BJ (cell line): Measurements from ENCODE around the gene LRRC49. TPM values are rescaled to one million over a fixed set of nuclear protein-coding genes. Genes with fewer than 3 reads are reported as not detected.

Experiments
- CTCF ChIA-PET: fragments of 350-600 bp; formaldehyde crosslinking; extraction: SDS; loops from one replicate; lab custom pipeline; 2021; ENCODE audit warnings: antibody characterized with exemption, inconsistent platforms; lab: Yijun Ruan, JAX
- POLR2A ChIA-PET: fragments of 300-600 bp; sonication (Branson Sonifier 250); formaldehyde crosslinking; extraction: SDS; loops from one replicate; lab custom pipeline; 2021; ENCODE audit warnings: antibody characterized with exemption; lab: Charles Lee
- DNase-seq: peaks from one replicate; pipeline ENCODE4 v3.0.0-alpha.2; 2011; ENCODE audit warnings: low read depth
- H3K27me3 ChIP-seq: 2 replicates; pipeline ENCODE4 v1.6.0; 2011; ENCODE audit warnings: low read length; ENCODE audit not compliant: control insufficient read depth, insufficient read depth
- H3K36me3 ChIP-seq: 2 replicates; pipeline ENCODE4 v1.5.1; 2011; ENCODE audit warnings: low read length; ENCODE audit not compliant: control insufficient read depth, insufficient read depth
- H3K4me3 ChIP-seq: 2 replicates; pipeline ENCODE4 v1.5.1; 2011; ENCODE audit warnings: low read depth, mild to moderate bottlenecking, control low read depth, low read length
- CTCF ChIP-seq: IDR thresholded peaks from 2 replicates; pipeline ENCODE4 v1.5.1; 2011; ENCODE audit warnings: low read depth, mild to moderate bottlenecking, control low read depth, inconsistent platforms, low read length, moderate library complexity; ENCODE audit not compliant: insufficient read depth
- polyA minus RNA-seq: library from RNA; depleted of rRNA, polyadenylated mRNA; stranded (reverse); fragments of >200 nt; gene quantifications from 2 replicates; pipeline ENCODE4 v1.2.3, GENCODE V29; 2011; rRNA and poly(A)+ RNA removed
- polyA plus RNA-seq: library from polyadenylated mRNA; depleted of rRNA; stranded (reverse); fragments of >200 nt; gene quantifications from 2 replicates; pipeline ENCODE4 v1.2.3, GENCODE V29; 2011; rRNA removed

Gene LRRC49, protein sequence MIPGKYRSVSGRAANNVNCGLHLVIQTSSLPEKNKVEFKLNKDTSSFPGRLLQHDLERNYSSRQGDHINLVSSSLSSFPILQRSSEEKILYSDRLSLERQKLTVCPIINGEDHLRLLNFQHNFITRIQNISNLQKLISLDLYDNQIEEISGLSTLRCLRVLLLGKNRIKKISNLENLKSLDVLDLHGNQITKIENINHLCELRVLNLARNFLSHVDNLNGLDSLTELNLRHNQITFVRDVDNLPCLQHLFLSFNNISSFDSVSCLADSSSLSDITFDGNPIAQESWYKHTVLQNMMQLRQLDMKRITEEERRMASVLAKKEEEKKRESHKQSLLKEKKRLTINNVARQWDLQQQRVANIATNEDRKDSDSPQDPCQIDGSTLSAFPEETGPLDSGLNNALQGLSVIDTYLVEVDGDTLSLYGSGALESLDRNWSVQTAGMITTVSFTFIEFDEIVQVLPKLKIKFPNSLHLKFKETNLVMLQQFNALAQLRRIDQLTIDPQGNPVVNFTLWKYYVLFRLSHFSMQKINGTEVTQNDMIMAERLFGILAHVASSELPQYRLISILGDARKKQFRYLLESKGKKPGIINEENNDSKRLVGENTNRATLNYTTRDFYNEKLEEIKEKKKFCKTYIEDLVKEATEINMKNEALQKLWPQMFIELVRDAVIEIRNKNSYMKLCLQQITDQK
- polyA plus RNA-seq (6.2 and 8.6 TPM in 2 replicates), polyA minus RNA-seq (9.9 and 13.6 TPM in 2 replicates)

GRCh38 chr15:70892002-70892911 lies at the start of gene LRRC49, which contains the start of gene THAP10:
Gene LRRC49 (plus strand): TSS chr15:70892826. CDS start chr15:70892895, 69 bp downstream.
Gene THAP10 (minus strand): TSS chr15:70892433. CDS start chr15:70892272, 161 bp downstream.
- Histone ChIP-seq H3K27me3 (no peaks in the 10 kb centered on the region), H3K36me3 (no peaks in the 10 kb centered on the region), H3K4me3 (peak within 1 kb of the TSS; percentile 81)
- no peak for TF ChIP-seq CTCF
- DNase-seq = peak; percentile 93
- CTCF ChIA-PET = interaction anchor here (1.0 to 2.4 kb wide), 9 partner anchors 11 to 548 kb away, joined by 3 to 11 read pairs (median 3); no protein-coding TSS in a partner anchor
- POLR2A ChIA-PET = no interaction called here

DNA sequence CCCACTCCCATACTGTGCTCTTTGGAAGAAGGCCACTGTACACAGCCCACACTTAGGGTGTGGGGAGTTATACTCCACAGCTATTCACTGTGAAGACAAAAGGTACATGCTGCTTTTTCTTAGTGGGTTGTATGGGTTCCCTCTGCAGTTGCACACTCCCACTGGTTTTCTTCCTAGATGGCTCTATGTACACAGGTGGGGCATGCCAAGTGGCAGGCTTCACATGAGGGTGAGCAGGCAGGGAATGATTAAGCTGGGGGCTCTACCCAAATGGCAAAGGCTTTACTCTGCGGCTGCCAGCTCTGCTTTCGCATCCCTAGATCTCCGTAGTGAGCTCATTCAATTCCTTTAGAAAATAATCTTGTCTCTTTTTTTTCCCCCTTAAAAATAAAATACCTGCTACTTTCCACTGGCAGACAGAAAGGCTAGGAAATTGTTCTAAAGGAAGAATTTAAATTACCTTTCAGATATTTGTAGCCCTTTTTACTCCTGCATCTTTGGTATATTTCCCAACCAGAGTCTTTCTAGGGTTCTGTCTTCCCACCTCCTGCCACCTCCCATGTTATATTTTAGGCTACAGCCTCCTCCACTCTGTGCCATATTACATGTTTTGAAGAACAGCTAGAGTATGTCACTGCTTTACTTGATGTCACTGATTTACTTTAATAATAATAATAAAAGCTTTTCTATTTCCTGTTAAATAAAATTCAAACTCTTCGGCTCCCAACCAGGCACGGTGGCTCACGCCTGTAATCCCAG lies 46.8 kb upstream of the LRRC49 start:
- Histone ChIP-seq H3K27me3 (no peaks in the 10 kb centered on the region), H3K4me3 (no peak overlapping the region), H3K36me3 (peaks cover 6% of the 10 kb centered on the region)
- no peak for DNase-seq
- ChIA-PET POLR2A (no interaction called here), CTCF (interaction anchor here (1.2 to 2.3 kb wide), 2 partner anchors 9 to 29 kb away, joined by 4 to 7 read pairs; partner anchors contain the start of gene LARP6)
- no peak for TF ChIP-seq CTCF

DNA sequence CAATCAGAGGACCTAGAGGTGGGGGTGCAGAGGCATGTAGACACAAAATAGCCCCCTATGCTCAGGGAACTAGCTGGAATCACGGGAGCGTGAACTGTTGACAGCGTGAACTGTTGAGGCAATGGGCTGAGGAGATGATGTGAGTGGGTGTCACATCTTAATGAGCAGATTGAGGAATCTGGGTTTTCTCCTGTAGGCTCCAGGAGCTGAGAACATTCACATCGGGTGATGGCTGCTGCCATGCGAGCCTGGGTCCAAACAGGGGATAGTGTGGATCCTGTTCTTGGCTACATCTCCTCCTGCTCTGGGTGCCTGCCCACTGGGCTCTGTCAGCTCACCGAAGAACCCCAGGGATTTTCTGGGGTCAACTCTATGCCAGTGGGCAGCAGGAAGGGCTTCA lies 40.7 kb upstream of the LRRC49 start:
- no peaks in the 10 kb centered on the region for H3K27me3 ChIP-seq
- H3K36me3 ChIP-seq = peaks cover 4% of the 10 kb centered on the region
- H3K4me3 ChIP-seq = 0 out of 2 replicates have a peak overlapping the region, but pooled peaks have one; percentile 80
- DNase-seq = no peak
- no peak for TF ChIP-seq CTCF
- CTCF ChIA-PET = interaction anchor here (0.8 to 2.5 kb wide), 6 partner anchors 12 to 40 kb away, joined by 3 to 8 read pairs (median 4); no protein-coding TSS in a partner anchor
- POLR2A ChIA-PET = interaction anchor here (0.5 to 1.3 kb wide), 3 partner anchors 8 to 12 kb away, joined by 3 to 5 read pairs (median 3); no protein-coding TSS in a partner anchor

GRCh38 chr15:70852501-70853317 lies 39.9 kb upstream of the LRRC49 start:
- ChIA-PET CTCF (interaction anchor here (0.5 to 2.5 kb wide), 8 partner anchors 17 to 579 kb away, joined by 3 to 10 read pairs (median 5); no protein-coding TSS in a partner anchor), POLR2A (interaction anchor here (0.5 to 1.3 kb wide), 4 partner anchors 11 to 1351 kb away, joined by 3 to 14 read pairs (median 4); no protein-coding TSS in a partner anchor)
- peak overlapping the region; percentile 80 for H3K4me3 ChIP-seq
- no peak for DNase-seq
- peaks cover 4% of the 10 kb centered on the region for H3K36me3 ChIP-seq
- H3K27me3 ChIP-seq = no peaks in the 10 kb centered on the region
- no peak for TF ChIP-seq CTCF
